CD4-positive, alpha-beta T cell (primary cell): Measurements from ENCODE around the gene MEIKIN. TPM values are rescaled to one million over a fixed set of nuclear protein-coding genes. Genes with fewer than 3 reads are reported as not detected.

ENCODE experiments used
- ATAC-seq: fragments of 200-7000 bp; cut with Tn5 transposase; one replicate; pipeline ENCODE4 v1.10.0; 2022; ENCODE audit warnings: mild to moderate bottlenecking; ENCODE audit not compliant: poor library complexity
- CTCF ChIA-PET: fragments of 350-600 bp; sonication (Branson Sonifier 250); formaldehyde crosslinking; loops from one replicate; lab custom pipeline; 2021; ENCODE audit warnings: antibody characterized with exemption, inconsistent platforms; lab: Charles Lee
- POLR2A ChIA-PET: fragments of 350-600 bp; sonication (Branson Sonifier 250); formaldehyde crosslinking; loops from one replicate; lab custom pipeline; 2021; ENCODE audit warnings: antibody characterized with exemption, inconsistent platforms; lab: Charles Lee
- DNase-seq, 14 experiments: peaks; one replicate each; pipeline ENCODE4 v3.0.0-alpha.2; 2013 to 2020; ENCODE audit warnings: mixed read lengths in 2 of 14
- H3K27ac ChIP-seq, 2 donors: one replicate each; pipeline versions ENCODE4 v1.5.1 to v1.7.0; 2013; ENCODE audit warnings: low read length in 2 of 2, low read depth in 1 of 2, mild to moderate bottlenecking in 1 of 2
- H3K27me3 ChIP-seq, 2 experiments: 1 replicate in 1 of 2; 2 replicates in 1 of 2; pipeline versions ENCODE4 v1.6.1 to v1.7.0; 2013; ENCODE audit warnings: low read length in 2 of 2, control low read depth in 1 of 2, mild to moderate bottlenecking in 1 of 2, moderate library complexity in 1 of 2; ENCODE audit not compliant: insufficient read depth in 2 of 2, control insufficient read depth in 1 of 2
- H3K36me3 ChIP-seq: one replicate; pipeline ENCODE4 v1.6.1; 2013; ENCODE audit warnings: low read length, control low read depth; ENCODE audit not compliant: insufficient read depth
- H3K4me1 ChIP-seq: one replicate; pipeline ENCODE4 v1.6.1; 2013; ENCODE audit warnings: low read length, control low read depth; ENCODE audit not compliant: insufficient read depth
- H3K4me3 ChIP-seq: one replicate; pipeline ENCODE4 v1.5.1; 2013; ENCODE audit warnings: mild to moderate bottlenecking, low read length, moderate library complexity
- H3K9me3 ChIP-seq, 2 experiments: 1 replicate in 1 of 2; 2 replicates in 1 of 2; pipeline versions ENCODE4 v1.6.1 to v1.7.0; 2013; ENCODE audit warnings: low read length in 2 of 2, mild to moderate bottlenecking in 2 of 2, control low read depth in 1 of 2, moderate library complexity in 1 of 2; ENCODE audit not compliant: control insufficient read depth in 1 of 2, insufficient read depth in 1 of 2
- H3K27ac Mint-ChIP-seq: one replicate; pipeline ENCODE4 v1.8.0; 2020; ENCODE audit warnings: mixed read lengths
- H3K27me3 Mint-ChIP-seq: one replicate; pipeline ENCODE4 v1.8.0; 2021; ENCODE audit warnings: mixed read lengths
- H3K36me3 Mint-ChIP-seq: one replicate; pipeline ENCODE4 v1.8.0; 2021; ENCODE audit warnings: low read depth, mixed read lengths
- H3K4me1 Mint-ChIP-seq: one replicate; pipeline ENCODE4 v1.8.0; 2021; ENCODE audit warnings: low read depth, mixed read lengths
- H3K4me3 Mint-ChIP-seq: one replicate; pipeline ENCODE4 v1.8.0; 2020; ENCODE audit warnings: mild to moderate bottlenecking, mixed read lengths
- H3K9me3 Mint-ChIP-seq: one replicate; pipeline ENCODE4 v1.8.0; 2020; ENCODE audit warnings: mixed read lengths
- CTCF ChIP-seq: fragments of 200-600 bp; IDR thresholded peaks from one replicate; pipeline ENCODE4 v1.8.0; 2022; ENCODE audit warnings: antibody characterized with exemption, mild to moderate bottlenecking
- intact Hi-C, 2 experiments: fragments of 100-400 bp; cut with DNase I in 1 of 2; cut with micrococcal nuclease in 1 of 2; formaldehyde crosslinking; loops; one replicate each; pipeline versions ENCODE4 v1.15.1 to v1.9.0; 2023 to 2025; cut with DNase I, micrococcal nuclease
- total RNA-seq, 174 experiments: library from RNA in 2 of 174; stranded (reverse) in 2 of 174; gene quantifications; one replicate each; pipeline ENCODE4 v1.2.3 and lab custom pipeline; 2021 to 2026

MEIKIN gene
- total RNA-seq, 2 experiments from 2014 or later, result not detected

- Histone ChIP-seq H3K27me3 (no peaks in the 10 kb centered on the region), H3K9me3 (peaks cover 12 to 30% of the 10 kb centered on the region in 2 experiments), H3K36me3 (no peaks in the 10 kb centered on the region), H3K4me3 (no peak overlapping the region), H3K4me1 (no peaks in the 10 kb centered on the region), H3K27ac (no peak overlapping the region)
- POLR2A ChIA-PET, result no interaction called here
- CTCF ChIA-PET, result no interaction called here
- DNase-seq, result no peak
- peaks cover 49% of the 10 kb centered on the region for H3K36me3 Mint-ChIP-seq
- no peaks in the 10 kb centered on the region for H3K4me1 Mint-ChIP-seq
- intact Hi-C loops, result no loop called here
- no peak for ATAC-seq
- TF ChIP-seq CTCF, result no peak
- peaks cover 33% of the 10 kb centered on the region for H3K9me3 Mint-ChIP-seq
- no peaks in the 10 kb centered on the region for H3K27me3 Mint-ChIP-seq
- no peak overlapping the region for H3K4me3 Mint-ChIP-seq
- no peak overlapping the region for H3K27ac Mint-ChIP-seq
Measured at GRCh38 chr5:131928957-131929356, 16.5 kb downstream of the MEIKIN start.

GRCh38 chr5:131926168-131926567 is 19.3 kb downstream of the MEIKIN start:
- H3K9me3 Mint-ChIP-seq, result peaks cover 33% of the 10 kb centered on the region
- Histone ChIP-seq H3K9me3 (peaks cover 12 to 30% of the 10 kb centered on the region in 2 experiments), H3K4me1 (no peaks in the 10 kb centered on the region), H3K36me3 (no peaks in the 10 kb centered on the region), H3K4me3 (no peak overlapping the region), H3K27ac (no peak overlapping the region), H3K27me3 (no peaks in the 10 kb centered on the region)
- H3K36me3 Mint-ChIP-seq, result peaks cover 34% of the 10 kb centered on the region
- intact Hi-C loops, result no loop called here
- H3K27ac Mint-ChIP-seq, result no peak overlapping the region
- CTCF ChIA-PET, result no interaction called here
- POLR2A ChIA-PET, result no interaction called here
- DNase-seq (no peak), ATAC-seq (no peak)
- H3K4me1 Mint-ChIP-seq, result no peaks in the 10 kb centered on the region
- TF ChIP-seq CTCF, result no peak
- H3K4me3 Mint-ChIP-seq, result no peak overlapping the region
- H3K27me3 Mint-ChIP-seq, result no peaks in the 10 kb centered on the region

GRCh38 chr5:131916481-131916880 is 29.0 kb downstream of the MEIKIN start:
- Histone ChIP-seq H3K4me3 (no peak overlapping the region), H3K27me3 (no peaks in the 10 kb centered on the region), H3K9me3 (no peaks in the 10 kb centered on the region), H3K36me3 (no peaks in the 10 kb centered on the region), H3K4me1 (no peaks in the 10 kb centered on the region), H3K27ac (no peak overlapping the region)
- ChIA-PET POLR2A (no interaction called here), CTCF (no interaction called here)
- no peak for TF ChIP-seq CTCF
- ATAC-seq (no peak), DNase-seq (no peak)
- H3K4me1 Mint-ChIP-seq, result no peaks in the 10 kb centered on the region
- intact Hi-C loops, result no loop called here
- no peaks in the 10 kb centered on the region for H3K27me3 Mint-ChIP-seq
- no peak overlapping the region for H3K4me3 Mint-ChIP-seq
- H3K36me3 Mint-ChIP-seq, result no peaks in the 10 kb centered on the region
- no peak overlapping the region for H3K27ac Mint-ChIP-seq
- H3K9me3 Mint-ChIP-seq, result no peaks in the 10 kb centered on the region
